ENCODE data around the gene MNT. TPM values are rescaled to one million over a fixed set of nuclear protein-coding genes. Genes with fewer than 3 reads are reported as not detected.
A peak's percentile ranks its signal among the peaks of the same experiment; 100 is the strongest.

Gene MNT
- total RNA-seq, 2 donors from 2014 or later: 20.3 to 36.9 TPM

GRCh38 chr17:2433696-2434095 is 32.8 kb upstream of the MNT start:
- H3K4me1 Mint-ChIP-seq (ENCODE audit: low read depth in 2 of 2): peaks cover 0 to 8% of the 10 kb centered on the region in 2 donors
- H3K9me3 Mint-ChIP-seq: no peaks in the 10 kb centered on the region
- ATAC-seq (peak in 1 of 2 donors; percentile 48), DNase-seq (ENCODE audit: low spot score) (no peak)
- no peak overlapping the region for H3K27ac Mint-ChIP-seq
- no peaks in the 10 kb centered on the region for H3K27me3 Mint-ChIP-seq
- H3K36me3 Mint-ChIP-seq: no peaks in the 10 kb centered on the region
- no peak overlapping the region for H3K4me3 Mint-ChIP-seq

- Mint-ChIP-seq H3K4me3 (no peak overlapping the region), H3K27ac (no peak overlapping the region), H3K36me3 (peaks cover 10% of the 10 kb centered on the region), H3K9me3 (no peaks in the 10 kb centered on the region), H3K4me1 (ENCODE audit: low read depth in 2 of 2) (peaks cover 0 to 4% of the 10 kb centered on the region in 2 donors), H3K27me3 (no peaks in the 10 kb centered on the region)
- no peak for ATAC-seq
- DNase-seq (ENCODE audit: low spot score): no peak
Measured at GRCh38 chr17:2427910-2428309, 27.1 kb upstream of the MNT start.

- Mint-ChIP-seq H3K4me3 (no peak overlapping the region), H3K4me1 (ENCODE audit: low read depth in 2 of 2) (peaks cover 0 to 3% of the 10 kb centered on the region in 2 donors), H3K27me3 (no peaks in the 10 kb centered on the region), H3K9me3 (no peaks in the 10 kb centered on the region), H3K36me3 (peaks cover 10% of the 10 kb centered on the region), H3K27ac (no peak overlapping the region)
- DNase-seq (ENCODE audit: low spot score) (no peak), ATAC-seq (no peak)
Measured at GRCh38 chr17:2427215-2427614, 26.4 kb upstream of the MNT start.

GRCh38 chr17:2423271-2423670 is 22.4 kb upstream of the MNT start:
- Mint-ChIP-seq H3K36me3 (peaks cover 10% of the 10 kb centered on the region), H3K4me3 (no peak overlapping the region), H3K9me3 (no peaks in the 10 kb centered on the region), H3K27ac (no peak overlapping the region), H3K27me3 (no peaks in the 10 kb centered on the region), H3K4me1 (ENCODE audit: low read depth in 2 of 2) (peaks cover 0 to 3% of the 10 kb centered on the region in 2 donors)
- ATAC-seq (no peak), DNase-seq (ENCODE audit: low spot score) (no peak)

- DNase-seq (ENCODE audit: low spot score) (no peak), ATAC-seq (no peak)
- Mint-ChIP-seq H3K4me1 (ENCODE audit: low read depth in 2 of 2) (no peaks in the 10 kb centered on the region), H3K27me3 (no peaks in the 10 kb centered on the region), H3K36me3 (peaks cover 10% of the 10 kb centered on the region), H3K9me3 (no peaks in the 10 kb centered on the region), H3K4me3 (no peak overlapping the region), H3K27ac (no peak overlapping the region)
Measured at GRCh38 chr17:2421315-2422147, 20.7 kb upstream of the MNT start.

GRCh38 chr17:2420176-2420575 is 19.3 kb upstream of the MNT start:
- no peak overlapping the region for H3K4me3 Mint-ChIP-seq
- DNase-seq (ENCODE audit: low spot score) (no peak), ATAC-seq (no peak)
- peaks cover 2% of the 10 kb centered on the region for H3K36me3 Mint-ChIP-seq
- H3K9me3 Mint-ChIP-seq: no peaks in the 10 kb centered on the region
- no peaks in the 10 kb centered on the region for H3K27me3 Mint-ChIP-seq
- H3K4me1 Mint-ChIP-seq (ENCODE audit: low read depth in 2 of 2): no peaks in the 10 kb centered on the region
- no peak overlapping the region for H3K27ac Mint-ChIP-seq

- DNase-seq (ENCODE audit: low spot score) (no peak), ATAC-seq (no peak)
- no peaks in the 10 kb centered on the region for H3K36me3 Mint-ChIP-seq
Measured at GRCh38 chr17:2419486-2419885, 18.6 kb upstream of the MNT start.

GRCh38 chr17:2418572-2418971 is 17.7 kb upstream of the MNT start:
- Mint-ChIP-seq H3K36me3 (no peaks in the 10 kb centered on the region), H3K9me3 (no peaks in the 10 kb centered on the region), H3K4me1 (ENCODE audit: low read depth in 2 of 2) (no peaks in the 10 kb centered on the region), H3K27ac (no peak overlapping the region), H3K4me3 (no peak overlapping the region), H3K27me3 (no peaks in the 10 kb centered on the region)
- ATAC-seq (no peak), DNase-seq (ENCODE audit: low spot score) (no peak)

More at GRCh38 chr17:2419486-2419885, 18.6 kb upstream of the MNT start:
- Mint-ChIP-seq H3K4me3 (no peak overlapping the region), H3K4me1 (ENCODE audit: low read depth in 2 of 2) (no peaks in the 10 kb centered on the region), H3K9me3 (no peaks in the 10 kb centered on the region), H3K27me3 (no peaks in the 10 kb centered on the region), H3K27ac (no peak overlapping the region)

- Mint-ChIP-seq H3K27ac (no peak overlapping the region), H3K4me1 (ENCODE audit: low read depth in 2 of 2) (no peaks in the 10 kb centered on the region), H3K27me3 (no peaks in the 10 kb centered on the region), H3K4me3 (no peak overlapping the region), H3K9me3 (no peaks in the 10 kb centered on the region), H3K36me3 (no peaks in the 10 kb centered on the region)
- DNase-seq (ENCODE audit: low spot score) (peak; percentile 89), ATAC-seq (peak; percentile 70 to 84)
Measured at GRCh38 chr17:2416010-2416734, 15.3 kb upstream of the MNT start.

GRCh38 chr17:2415081-2415480 is 14.2 kb upstream of the MNT start:
- DNase-seq (ENCODE audit: low spot score) (no peak), ATAC-seq (no peak)
- Mint-ChIP-seq H3K27ac (no peak overlapping the region), H3K4me1 (ENCODE audit: low read depth in 2 of 2) (no peaks in the 10 kb centered on the region), H3K27me3 (no peaks in the 10 kb centered on the region), H3K9me3 (no peaks in the 10 kb centered on the region), H3K4me3 (no peak overlapping the region), H3K36me3 (no peaks in the 10 kb centered on the region)

- no peaks in the 10 kb centered on the region for H3K4me1 Mint-ChIP-seq (ENCODE audit: low read depth in 2 of 2)
Measured at GRCh38 chr17:2414446-2415064, 13.7 kb upstream of the MNT start.

GRCh38 chr17:2412561-2413021 is 11.7 kb upstream of the MNT start:
- Mint-ChIP-seq H3K9me3 (no peaks in the 10 kb centered on the region), H3K27ac (no peak overlapping the region), H3K36me3 (no peaks in the 10 kb centered on the region), H3K27me3 (no peaks in the 10 kb centered on the region), H3K4me3 (no peak overlapping the region), H3K4me1 (ENCODE audit: low read depth in 2 of 2) (no peaks in the 10 kb centered on the region)
- DNase-seq (ENCODE audit: low spot score): no peak
- ATAC-seq: no peak

More at GRCh38 chr17:2414446-2415064, 13.7 kb upstream of the MNT start:
- Mint-ChIP-seq H3K36me3 (no peaks in the 10 kb centered on the region), H3K9me3 (no peaks in the 10 kb centered on the region), H3K27me3 (no peaks in the 10 kb centered on the region), H3K4me3 (no peak overlapping the region), H3K27ac (no peak overlapping the region)
- ATAC-seq (no peak), DNase-seq (ENCODE audit: low spot score) (no peak)

GRCh38 chr17:2410951-2411350 is 10.1 kb upstream of the MNT start:
- Mint-ChIP-seq H3K27ac (no peak overlapping the region), H3K27me3 (no peaks in the 10 kb centered on the region), H3K9me3 (no peaks in the 10 kb centered on the region), H3K4me3 (no peak overlapping the region), H3K36me3 (no peaks in the 10 kb centered on the region), H3K4me1 (ENCODE audit: low read depth in 2 of 2) (peaks cover 7 to 9% of the 10 kb centered on the region in 2 donors)
- DNase-seq (ENCODE audit: low spot score) (no peak), ATAC-seq (no peak)
